Brain microvascular endothelial cell (primary cell): ENCODE data around the gene SCN9A.
A peak's percentile ranks its signal among the peaks of the same experiment; 100 is the strongest.

Experiments used
- DNase-seq: peaks from one replicate; pipeline ENCODE4 v3.0.0-alpha.2; 2020
- H3K27ac ChIP-seq: fragments of 250-450 bp; sonication (Bioruptor Pico); 2 replicates; pipeline ENCODE4 v1.5.1; 2020; ENCODE audit warnings: mild to moderate bottlenecking, moderate library complexity
- H3K27me3 ChIP-seq: fragments of 250-450 bp; sonication (Bioruptor Pico); replicated peaks from 2 replicates; pipeline ENCODE4 v1.5.1; 2020; ENCODE audit warnings: mild to moderate bottlenecking
- H3K36me3 ChIP-seq: fragments of 250-450 bp; sonication (Bioruptor Pico); replicated peaks from 2 replicates; pipeline ENCODE4 v1.5.1; 2020; ENCODE audit warnings: mild to moderate bottlenecking
- H3K4me3 ChIP-seq: 2 replicates; pipeline ENCODE4 v1.5.1; 2011; ENCODE audit warnings: low read depth, mild to moderate bottlenecking, control low read depth, low read length, moderate library complexity
- CTCF ChIP-seq: IDR thresholded peaks from 2 replicates; pipeline ENCODE4 v1.5.1; 2011; ENCODE audit warnings: low read depth, mild to moderate bottlenecking, moderate library complexity, low read length, control low read depth, inconsistent platforms; ENCODE audit errors: missing control alignments
- in situ Hi-C: cut with HindIII; loops from 2 replicates; pipeline ENCODE4 v1.10.0; 2017; ENCODE audit warnings: low sequenced_read_pairs, low pct_ligation_motif_present

SCN9A gene

GRCh38 chr2:166256896-166257295, 118.8 kb downstream of the SCN9A start:
- Histone ChIP-seq H3K27ac (no peak overlapping the region), H3K36me3 (no peaks in the 10 kb centered on the region), H3K4me3 (no peak overlapping the region), H3K27me3 (no peaks in the 10 kb centered on the region)
- in situ Hi-C loops = no loop called here
- no peak for TF ChIP-seq CTCF
- no peak for DNase-seq

- H3K4me3 ChIP-seq = no peak overlapping the region
- DNase-seq = no peak
- no peak overlapping the region for H3K27ac ChIP-seq
- no peaks in the 10 kb centered on the region for H3K27me3 ChIP-seq
- no peaks in the 10 kb centered on the region for H3K36me3 ChIP-seq
- no peak for TF ChIP-seq CTCF
- in situ Hi-C loops = no loop called here
Observed at GRCh38 chr2:166249318-166249717, 126.4 kb downstream of the SCN9A start.

- no peak for DNase-seq
- H3K4me3 ChIP-seq = no peak overlapping the region
- no peak overlapping the region for H3K27ac ChIP-seq
- H3K36me3 ChIP-seq = no peaks in the 10 kb centered on the region
- in situ Hi-C loops = no loop called here
- H3K27me3 ChIP-seq = no peaks in the 10 kb centered on the region
- TF ChIP-seq CTCF = no peak
Observed at GRCh38 chr2:166246901-166247300, 128.8 kb downstream of the SCN9A start.

- TF ChIP-seq CTCF = no peak
- Histone ChIP-seq H3K4me3 (no peak overlapping the region), H3K36me3 (no peaks in the 10 kb centered on the region), H3K27me3 (no peaks in the 10 kb centered on the region), H3K27ac (no peak overlapping the region)
- no peak for DNase-seq
- in situ Hi-C loops = no loop called here
Observed at GRCh38 chr2:166242309-166242708, 133.4 kb downstream of the SCN9A start.

GRCh38 chr2:166240387-166241313, 135.1 kb downstream of the SCN9A start:
- DNase-seq = no peak
- no peaks in the 10 kb centered on the region for H3K36me3 ChIP-seq
- TF ChIP-seq CTCF = no peak
- H3K4me3 ChIP-seq = no peak overlapping the region
- peak overlapping the region; percentile 90 for H3K27ac ChIP-seq
- in situ Hi-C loops = no loop called here
- H3K27me3 ChIP-seq = no peaks in the 10 kb centered on the region
